SIG-M5 treated with dmso at 0.1 percent for 504 hours (cell line): Measurements from ENCODE around the gene GSTM5.
"Not testable (repeated sequence)": the region's sequence is repeated elsewhere in the genome, so short reads cannot be mapped to it uniquely, and the experiment has no call there.

Source experiments
- DNase-seq: peaks from one replicate; lab custom pipeline; 2025; ENCODE audit not compliant: unreplicated experiment; lab: John Stamatoyannopoulos, UW

Gene GSTM5

GRCh38 chr1:109695138-109695537 is 16.9 kb upstream of the GSTM5 start:
- DNase-seq, result not testable (repeated sequence)

GRCh38 chr1:109697066-109697465 is 15.0 kb upstream of the GSTM5 start:
- DNase-seq, result no peak

- DNase-seq, result peak; percentile 22
These were observed 14.2 kb upstream of the GSTM5 start for GRCh38 chr1:109697861-109698260.

DNA sequence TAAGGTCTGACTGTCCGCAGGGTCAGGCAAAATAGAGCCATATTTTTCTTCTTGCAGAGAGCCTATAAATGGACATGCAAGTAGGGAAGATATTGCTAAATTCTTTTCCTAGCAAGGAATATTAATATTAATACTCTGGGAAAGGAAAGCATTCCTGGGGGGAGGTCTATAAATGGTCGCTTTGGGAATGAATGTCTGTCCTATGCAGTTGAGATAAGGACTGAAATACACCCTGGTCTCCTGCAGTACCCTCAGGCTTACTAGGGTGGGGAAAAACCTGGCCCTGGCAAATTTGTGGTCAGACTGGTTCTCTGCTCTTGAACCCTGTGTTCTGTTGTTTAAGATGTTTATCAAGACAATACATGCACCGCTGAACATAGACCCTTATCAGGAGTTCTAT is 9.1 kb upstream of the GSTM5 start:
- not testable (repeated sequence) for DNase-seq

DNA sequence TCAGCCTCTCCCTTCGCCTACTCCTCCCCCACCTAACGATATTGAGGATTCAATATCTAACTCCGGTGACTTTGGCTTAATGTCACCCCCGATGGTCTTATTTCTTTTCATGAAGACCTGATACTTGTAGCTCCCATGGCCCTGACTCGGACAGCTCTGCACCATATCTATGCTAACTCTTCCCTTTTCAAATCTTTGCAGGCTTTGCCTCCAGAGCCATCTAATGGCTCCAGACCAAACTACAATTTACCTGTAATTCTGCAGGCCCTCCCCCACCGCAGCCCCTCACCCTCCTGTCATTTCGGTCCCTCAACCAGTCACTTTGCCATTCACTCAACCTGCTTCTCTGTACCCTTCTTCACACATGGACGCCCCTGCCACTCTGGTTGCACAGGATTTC is 7.9 kb upstream of the GSTM5 start:
- DNase-seq, result no peak

GRCh38 chr1:109705411-109705810 is 6.6 kb upstream of the GSTM5 start:
- DNase-seq, result peak; percentile 22

- not testable (repeated sequence) for DNase-seq
These were observed 3.1 kb upstream of the GSTM5 start for GRCh38 chr1:109708949-109709348.

DNA sequence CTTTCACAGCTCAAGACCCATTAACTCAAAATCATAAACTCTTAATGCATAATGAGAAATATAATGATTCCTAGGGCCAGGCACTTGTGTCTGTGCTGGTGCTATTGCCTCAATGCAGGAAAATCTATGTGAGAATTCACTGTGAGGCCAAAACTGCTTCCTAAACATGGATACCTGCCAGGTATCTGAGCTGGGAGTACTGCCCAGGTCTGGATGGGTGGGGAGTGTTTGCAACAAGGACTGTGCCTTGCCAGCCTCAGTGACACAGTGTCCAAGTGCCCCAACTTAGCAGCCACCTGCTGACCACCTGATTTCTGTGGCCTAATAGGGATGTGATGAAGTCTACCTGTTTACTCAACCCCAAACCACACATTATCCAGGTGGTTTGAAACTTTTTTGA is 2.2 kb upstream of the GSTM5 start:
- not testable (repeated sequence) for DNase-seq

DNA sequence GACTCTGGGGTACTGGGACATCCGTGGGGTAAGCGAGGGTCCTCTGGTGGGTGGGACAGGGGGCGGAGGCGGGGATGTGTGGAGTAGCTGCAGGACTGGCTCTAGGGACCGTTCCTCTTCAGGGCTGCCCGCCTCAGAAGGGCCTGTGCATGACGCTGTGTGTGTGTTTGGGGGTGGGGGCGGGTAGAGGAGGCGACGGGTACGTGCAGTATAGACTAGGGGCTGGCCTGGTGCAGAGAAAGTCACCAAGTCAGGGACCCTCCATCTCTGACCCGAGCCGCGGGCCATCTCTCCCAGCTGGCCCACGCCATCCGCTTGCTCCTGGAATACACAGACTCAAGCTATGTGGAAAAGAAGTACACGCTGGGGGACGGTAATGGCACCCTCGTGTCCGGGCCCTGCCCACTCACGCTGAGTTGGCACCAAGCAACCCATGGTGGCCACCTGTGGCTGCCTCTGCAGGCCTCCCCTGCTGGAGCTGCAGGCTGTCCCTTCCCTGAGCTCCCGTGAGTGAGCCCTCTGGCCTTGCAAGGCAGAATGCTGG is 342 bp downstream of the GSTM5 start:
- DNase-seq, result no peak

DNA sequence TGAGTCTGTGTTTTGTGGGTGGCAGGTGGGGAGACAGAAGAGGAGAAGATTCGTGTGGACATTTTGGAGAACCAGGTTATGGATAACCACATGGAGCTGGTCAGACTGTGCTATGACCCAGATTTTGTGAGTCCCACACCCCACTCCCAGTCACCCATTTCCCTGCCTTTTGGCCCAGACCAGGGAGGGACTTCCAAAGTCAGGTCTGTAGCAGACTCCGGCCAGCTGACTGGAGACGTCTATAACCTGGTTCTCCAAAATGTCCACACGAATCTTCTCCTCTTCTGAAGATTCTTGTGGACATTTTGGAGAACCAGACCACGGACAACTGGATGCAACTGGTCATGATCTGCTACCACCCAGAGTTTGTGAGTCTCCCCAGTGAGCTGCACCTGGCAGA is 1.6 kb downstream of the GSTM5 start:
- DNase-seq, result no peak

- no peak for DNase-seq
These were observed 2.8 kb downstream of the GSTM5 start for GRCh38 chr1:109714661-109715372.

GRCh38 chr1:109716121-109716520 is 4.1 kb downstream of the GSTM5 start:
- DNase-seq, result no peak

GRCh38 chr1:109716570-109717090 is 4.6 kb downstream of the GSTM5 start:
- no peak for DNase-seq

- no peak for DNase-seq
These were observed 5.7 kb downstream of the GSTM5 start for GRCh38 chr1:109717729-109718128.

- no peak for DNase-seq
These were observed 6.4 kb downstream of the GSTM5 start for GRCh38 chr1:109718495-109718894.

DNA sequence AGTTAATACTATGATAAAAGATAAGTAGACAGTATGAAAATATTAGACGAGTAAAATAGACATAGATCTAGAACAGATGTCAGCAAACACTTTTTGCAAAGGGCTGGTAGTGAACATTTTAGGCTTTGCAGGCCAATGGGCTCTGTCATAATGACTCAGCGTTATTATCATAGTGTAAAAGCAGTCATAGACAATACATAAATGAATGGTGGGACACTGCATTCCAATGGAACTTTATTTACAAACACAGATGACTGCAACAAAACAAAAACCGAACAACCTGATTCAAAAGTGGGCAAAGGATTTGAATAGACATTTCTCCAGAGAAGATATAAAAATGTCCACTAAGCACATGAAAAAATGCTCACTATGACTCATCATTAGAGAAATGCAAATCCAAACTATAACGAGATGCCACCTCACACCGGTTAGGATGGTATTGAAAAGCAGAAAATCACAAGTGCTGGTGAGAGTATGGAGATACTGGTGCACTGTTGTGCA is 7.3 kb downstream of the GSTM5 start:
- no peak for DNase-seq

- DNase-seq, result no peak
These were observed 9.0 kb downstream of the GSTM5 start for GRCh38 chr1:109721042-109721441.

- DNase-seq, result no peak
These were observed 9.9 kb downstream of the GSTM5 start for GRCh38 chr1:109721971-109722370.

- DNase-seq, result no peak
These were observed 11.0 kb downstream of the GSTM5 start for GRCh38 chr1:109722908-109723691.

GRCh38 chr1:109724933-109725332 is 12.9 kb downstream of the GSTM5 start:
- DNase-seq, result no peak

DNA sequence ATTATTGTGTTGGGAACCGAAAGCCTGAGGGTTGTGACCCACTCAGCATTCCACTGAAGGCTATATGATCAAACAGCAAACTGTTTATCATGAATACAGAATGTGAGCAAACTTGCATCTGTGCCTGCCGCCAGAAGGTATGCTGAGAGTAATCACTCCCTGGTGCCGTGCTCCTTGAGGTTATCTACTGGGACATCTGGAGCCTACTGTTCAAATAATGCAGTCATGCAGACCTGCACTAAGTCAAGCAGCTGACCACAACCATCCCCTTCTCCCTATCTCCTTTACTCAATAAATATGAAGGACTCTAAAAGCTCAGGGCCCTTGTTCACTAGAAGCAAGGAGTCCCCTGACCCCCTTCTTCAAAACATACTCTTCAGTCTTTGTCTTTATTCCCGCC is 13.5 kb downstream of the GSTM5 start:
- DNase-seq, result peak; percentile 38

DNA sequence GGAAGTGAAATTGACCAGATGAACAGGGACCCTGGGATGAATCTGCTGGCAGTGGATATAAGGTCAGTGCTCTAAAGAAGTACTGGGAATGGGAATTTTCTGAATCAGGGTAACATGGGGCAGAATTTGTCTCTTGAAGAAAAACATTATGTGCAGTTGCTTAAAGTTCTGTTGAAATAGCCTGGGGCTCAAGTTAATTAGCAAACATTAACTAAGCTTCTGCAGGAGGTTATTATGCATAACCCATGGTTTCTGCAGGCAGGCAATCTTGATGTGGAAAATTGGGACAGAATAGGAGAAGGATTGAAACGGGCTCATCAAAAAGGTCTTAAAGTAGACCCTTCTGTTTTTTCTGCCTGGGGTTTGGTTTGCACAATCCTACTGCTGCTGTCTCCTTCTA is 14.0 kb downstream of the GSTM5 start:
- DNase-seq, result no peak
